Cardiac fibroblast (primary cell): ENCODE results near the gene ACKR1.

Experiments
- DNase-seq, 2 donors: peaks; one replicate each; pipeline versions ENCODE4 v3.0.0 to v3.0.0-alpha.2; 2010; ENCODE audit warnings: low read depth in 2 of 2
- H3K4me3 ChIP-seq, 2 donors: replicated peaks in 1 of 2; 1 replicate in 1 of 2; 2 replicates in 1 of 2; pipeline ENCODE4 v1.5.1; 2011; ENCODE audit warnings: low read depth in 2 of 2, low read length in 2 of 2, mild to moderate bottlenecking in 2 of 2, moderate library complexity in 1 of 2
- TF ChIP-seq, protein P1 (sequence below): IDR thresholded peaks from one replicate; pipeline ENCODE4 v1.5.1; 2011; ENCODE audit warnings: low read depth, mild to moderate bottlenecking, low read length, inconsistent platforms

Gene ACKR1

GRCh38 chr1:159177272-159177907, 27.3 kb upstream of the ACKR1 start:
- TF ChIP-seq, protein P1, sequence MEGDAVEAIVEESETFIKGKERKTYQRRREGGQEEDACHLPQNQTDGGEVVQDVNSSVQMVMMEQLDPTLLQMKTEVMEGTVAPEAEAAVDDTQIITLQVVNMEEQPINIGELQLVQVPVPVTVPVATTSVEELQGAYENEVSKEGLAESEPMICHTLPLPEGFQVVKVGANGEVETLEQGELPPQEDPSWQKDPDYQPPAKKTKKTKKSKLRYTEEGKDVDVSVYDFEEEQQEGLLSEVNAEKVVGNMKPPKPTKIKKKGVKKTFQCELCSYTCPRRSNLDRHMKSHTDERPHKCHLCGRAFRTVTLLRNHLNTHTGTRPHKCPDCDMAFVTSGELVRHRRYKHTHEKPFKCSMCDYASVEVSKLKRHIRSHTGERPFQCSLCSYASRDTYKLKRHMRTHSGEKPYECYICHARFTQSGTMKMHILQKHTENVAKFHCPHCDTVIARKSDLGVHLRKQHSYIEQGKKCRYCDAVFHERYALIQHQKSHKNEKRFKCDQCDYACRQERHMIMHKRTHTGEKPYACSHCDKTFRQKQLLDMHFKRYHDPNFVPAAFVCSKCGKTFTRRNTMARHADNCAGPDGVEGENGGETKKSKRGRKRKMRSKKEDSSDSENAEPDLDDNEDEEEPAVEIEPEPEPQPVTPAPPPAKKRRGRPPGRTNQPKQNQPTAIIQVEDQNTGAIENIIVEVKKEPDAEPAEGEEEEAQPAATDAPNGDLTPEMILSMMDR, result no peak
- DNase-seq, result peak; percentile 75 to 77

GRCh38 chr1:159179906-159180305, 24.8 kb upstream of the ACKR1 start:
- no peak overlapping the region for H3K4me3 ChIP-seq
- TF ChIP-seq, protein P1, result no peak
- no peak for DNase-seq

More at GRCh38 chr1:159177272-159177907, 27.3 kb upstream of the ACKR1 start:
- H3K4me3 ChIP-seq, result no peak overlapping the region

GRCh38 chr1:159180516-159180915, 24.2 kb upstream of the ACKR1 start:
- TF ChIP-seq, protein P1, result no peak
- no peak for DNase-seq
- H3K4me3 ChIP-seq, result no peak overlapping the region

DNA sequence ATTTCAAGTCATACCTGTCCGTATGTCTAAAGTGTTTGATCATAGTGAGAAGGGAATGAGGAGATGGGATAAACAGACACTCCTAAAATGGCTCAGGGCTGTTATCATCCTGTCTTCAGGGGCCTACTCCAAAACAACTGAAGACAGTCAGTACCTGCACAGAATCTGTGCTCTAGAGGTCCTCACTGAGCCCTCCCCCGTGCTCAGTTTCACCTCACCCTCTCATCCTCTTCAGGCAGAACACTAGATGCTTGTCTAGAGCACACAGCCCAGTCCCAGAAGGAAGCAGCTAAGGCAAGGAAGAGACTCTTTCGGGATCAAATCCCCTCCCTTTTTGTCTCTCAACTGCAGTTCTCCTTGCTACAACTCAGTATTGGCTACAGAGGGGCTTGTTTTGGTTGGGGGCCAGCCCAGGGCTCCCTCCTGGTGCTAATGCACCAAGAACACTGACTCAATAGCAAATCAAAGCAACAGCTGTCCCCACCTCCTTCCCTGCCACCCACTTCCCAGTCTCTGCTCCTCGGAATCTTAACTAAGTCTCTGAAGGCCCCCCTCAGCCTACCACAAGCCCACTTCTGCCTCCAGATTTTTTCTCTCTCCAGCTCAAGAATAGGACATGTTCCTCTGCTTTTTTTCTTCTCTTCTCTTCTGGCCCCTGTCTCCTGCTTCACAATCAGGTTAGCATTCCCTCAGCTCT, 23.2 kb upstream of the ACKR1 start:
- H3K4me3 ChIP-seq, result no peak overlapping the region
- TF ChIP-seq, protein P1, result no peak
- no peak for DNase-seq

DNA sequence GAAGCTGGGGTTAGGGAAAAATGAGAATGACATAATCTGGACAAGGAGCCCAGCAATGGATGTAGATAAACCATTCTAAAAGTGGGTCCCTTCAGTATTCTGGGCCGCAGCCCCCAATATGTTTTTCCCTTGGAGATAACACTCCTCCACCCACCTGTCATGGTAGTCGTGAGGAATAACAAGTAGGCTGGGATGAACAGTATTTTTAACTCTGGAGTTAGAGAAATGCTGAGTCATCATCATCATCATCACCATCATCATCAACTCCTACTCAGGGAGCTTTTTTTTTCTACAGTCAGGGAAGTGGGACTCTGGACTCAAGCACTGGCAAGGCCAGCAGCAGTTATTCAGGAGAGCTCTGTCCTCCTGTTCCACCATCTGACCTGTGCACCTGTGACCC, 20.5 kb upstream of the ACKR1 start:
- TF ChIP-seq, protein P1, result no peak
- DNase-seq, result no peak
- no peak overlapping the region for H3K4me3 ChIP-seq

DNA sequence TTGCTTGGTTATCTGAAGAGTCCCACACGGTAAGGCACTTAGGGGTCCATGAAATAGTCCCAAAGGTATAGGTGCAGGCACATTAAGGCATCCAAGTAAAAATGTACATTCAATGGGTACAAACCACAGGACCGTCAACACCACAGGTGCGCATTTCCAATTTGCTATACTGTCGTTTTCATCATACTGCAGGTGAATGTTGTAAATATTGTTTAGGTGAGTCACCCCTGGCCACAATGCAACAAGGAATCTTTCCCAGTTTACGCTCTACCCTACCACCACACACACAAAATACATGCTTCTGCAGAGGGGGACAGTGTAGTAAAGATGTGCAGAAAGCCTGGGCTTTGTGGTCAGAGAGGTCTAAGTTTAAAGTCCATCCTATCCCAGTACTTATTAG, 19.6 kb upstream of the ACKR1 start:
- no peak overlapping the region for H3K4me3 ChIP-seq
- no peak for DNase-seq
- TF ChIP-seq, protein P1, result no peak

- H3K4me3 ChIP-seq, result no peak overlapping the region
- TF ChIP-seq, protein P1, result no peak
Measured at GRCh38 chr1:159187033-159187432, 17.6 kb upstream of the ACKR1 start.

More at GRCh38 chr1:159187033-159187432, 17.6 kb upstream of the ACKR1 start:
- DNase-seq, result no peak
